Keratinocyte (primary cell): ENCODE measurements around the gene NUP35.

Experiments used
- EZH2 ChIP-seq: IDR thresholded peaks from one replicate; pipeline ENCODE4 v1.6.1; 2012; ENCODE audit warnings: inconsistent platforms, mild to moderate bottlenecking, low read length, moderate library complexity
- TF ChIP-seq, protein P1 (sequence below), 3 experiments: IDR thresholded peaks in 1 of 3; conservative IDR thresholded peaks in 1 of 3; optimal IDR thresholded peaks in 1 of 3; 2 replicates in 2 of 3; 3 replicates in 1 of 3; pipeline versions ENCODE3 to v1.5.1; 2011; ENCODE audit warnings: low read length in 3 of 3, mild to moderate bottlenecking in 3 of 3, moderate library complexity in 2 of 3, control low read depth in 1 of 3, inconsistent platforms in 1 of 3; ENCODE audit not compliant: insufficient read depth in 2 of 3; ENCODE audit errors: extremely low read depth in 1 of 3

DNA sequence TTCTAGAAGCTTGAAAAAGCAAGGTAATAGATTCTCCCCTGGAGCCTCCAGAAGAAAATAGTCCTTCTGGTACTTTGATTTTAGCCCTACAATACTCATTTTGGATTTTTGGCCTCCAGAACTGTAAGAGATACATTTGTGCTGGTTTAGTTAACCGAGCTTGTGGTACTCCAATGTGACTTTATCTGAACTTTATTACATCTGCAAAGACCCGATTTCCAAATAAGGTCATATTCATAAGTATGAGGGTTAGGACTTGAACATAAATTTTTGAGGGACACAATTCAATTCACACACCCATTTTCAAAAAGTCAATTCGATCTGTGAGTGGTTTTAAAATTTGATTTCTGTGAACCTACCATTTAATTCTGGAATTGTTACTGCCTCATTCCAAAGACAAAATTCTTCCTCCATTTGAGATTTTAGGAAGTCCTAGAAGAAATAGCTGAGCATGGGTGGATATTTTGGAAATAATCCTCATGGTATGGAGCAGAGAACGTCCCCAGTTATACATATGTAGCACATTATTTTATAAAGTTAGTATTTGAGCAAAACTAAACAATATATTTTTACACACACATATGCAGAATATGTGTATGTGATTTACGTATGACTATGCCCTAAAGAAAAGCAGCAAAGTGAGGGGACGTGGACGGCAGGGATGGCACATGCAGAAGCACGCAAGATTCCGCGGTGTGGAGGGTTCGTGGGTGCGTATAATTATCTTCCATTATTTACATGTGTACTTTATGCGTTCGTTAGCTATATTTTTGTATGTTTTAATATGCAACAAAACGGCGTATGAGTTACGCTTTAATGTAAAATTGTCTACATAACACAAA is 905 bp upstream of the NUP35 start:
- TF ChIP-seq, protein P1, sequence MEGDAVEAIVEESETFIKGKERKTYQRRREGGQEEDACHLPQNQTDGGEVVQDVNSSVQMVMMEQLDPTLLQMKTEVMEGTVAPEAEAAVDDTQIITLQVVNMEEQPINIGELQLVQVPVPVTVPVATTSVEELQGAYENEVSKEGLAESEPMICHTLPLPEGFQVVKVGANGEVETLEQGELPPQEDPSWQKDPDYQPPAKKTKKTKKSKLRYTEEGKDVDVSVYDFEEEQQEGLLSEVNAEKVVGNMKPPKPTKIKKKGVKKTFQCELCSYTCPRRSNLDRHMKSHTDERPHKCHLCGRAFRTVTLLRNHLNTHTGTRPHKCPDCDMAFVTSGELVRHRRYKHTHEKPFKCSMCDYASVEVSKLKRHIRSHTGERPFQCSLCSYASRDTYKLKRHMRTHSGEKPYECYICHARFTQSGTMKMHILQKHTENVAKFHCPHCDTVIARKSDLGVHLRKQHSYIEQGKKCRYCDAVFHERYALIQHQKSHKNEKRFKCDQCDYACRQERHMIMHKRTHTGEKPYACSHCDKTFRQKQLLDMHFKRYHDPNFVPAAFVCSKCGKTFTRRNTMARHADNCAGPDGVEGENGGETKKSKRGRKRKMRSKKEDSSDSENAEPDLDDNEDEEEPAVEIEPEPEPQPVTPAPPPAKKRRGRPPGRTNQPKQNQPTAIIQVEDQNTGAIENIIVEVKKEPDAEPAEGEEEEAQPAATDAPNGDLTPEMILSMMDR (optimal IDR thresholded peaks at IDR 0.05 in 1 of 3, IDR thresholded peaks at IDR 0.05 in 1 of 3, conservative IDR thresholded peaks at IDR 0.05 in 1 of 3; ENCODE audit: extremely low read depth in 1 of 3, insufficient read depth in 2 of 3, low read length in 3 of 3): no peak
- TF ChIP-seq EZH2: no peak
